WTC11 (cell line): Measurements from ENCODE around the gene FLYWCH2. TPM values are rescaled to one million over a fixed set of nuclear protein-coding genes. Genes with fewer than 3 reads are reported as not detected.

Experiments
- ATAC-seq: fragments of 200-7000 bp; cut with Tn5 transposase; 2 replicates; pipeline ENCODE4 v1.10.0; 2021; ENCODE audit warnings: mild to moderate bottlenecking, moderate library complexity
- CTCF ChIA-PET: fragments of 300-600 bp; sonication (Branson Sonifier 250); formaldehyde crosslinking; loops from one replicate; lab custom pipeline; 2021; ENCODE audit warnings: antibody characterized with exemption; lab: Charles Lee
- POLR2A ChIA-PET: fragments of 350-600 bp; sonication (Branson Sonifier 250); formaldehyde crosslinking; loops from one replicate; lab custom pipeline; 2021; ENCODE audit warnings: antibody characterized with exemption; lab: Charles Lee
- DNase-seq: peaks from one replicate; pipeline ENCODE4 v3.0.0; 2021; ENCODE audit warnings: low spot score
- H3K27ac Mint-ChIP-seq: 2 replicates; pipeline ENCODE4 v1.8.0; 2021; ENCODE audit warnings: mixed read lengths
- H3K27me3 Mint-ChIP-seq: 2 replicates; pipeline ENCODE4 v1.8.0; 2021; ENCODE audit warnings: low read depth, mild to moderate bottlenecking, moderate library complexity, mixed read lengths
- H3K36me3 Mint-ChIP-seq: 2 replicates; pipeline ENCODE4 v1.8.0; 2021; ENCODE audit warnings: mixed read lengths
- H3K4me1 Mint-ChIP-seq: 2 replicates; pipeline ENCODE4 v1.8.0; 2022; ENCODE audit warnings: mixed read lengths
- H3K4me3 Mint-ChIP-seq: 2 replicates; pipeline ENCODE4 v1.8.0; 2021; ENCODE audit warnings: mild to moderate bottlenecking, moderate library complexity, mixed read lengths
- H3K9me3 Mint-ChIP-seq: 2 replicates; pipeline ENCODE4 v1.8.0; 2021; ENCODE audit warnings: mixed read lengths
- ETV6 ChIP-seq: sonication (generic); formaldehyde crosslinking; IDR thresholded peaks from 2 replicates; pipeline ENCODE4 v1.8.1; 2022; ENCODE audit warnings: mild to moderate bottlenecking, missing genetic modification reagents
- GABPB1 ChIP-seq: sonication (generic); formaldehyde crosslinking; IDR thresholded peaks from 2 replicates; pipeline ENCODE4 v1.8.1; 2023; ENCODE audit warnings: mild to moderate bottlenecking, missing genetic modification reagents
- GTF2I ChIP-seq: fragments of 250-450 bp; sonication (Bioruptor Pico); conservative IDR thresholded peaks from 2 replicates; pipeline ENCODE4 v1.4.0; 2021; ENCODE audit warnings: mild to moderate bottlenecking
- IRF2 ChIP-seq: sonication (generic); formaldehyde crosslinking; IDR thresholded peaks from 2 replicates; pipeline ENCODE4 v1.8.0; 2022; ENCODE audit warnings: low read depth, missing genetic modification reagents, borderline replicate concordance
- KAT7 ChIP-seq: sonication (generic); formaldehyde crosslinking; IDR thresholded peaks from 2 replicates; pipeline ENCODE4 v1.8.1; 2023; ENCODE audit warnings: missing genetic modification reagents, mild to moderate bottlenecking, borderline replicate concordance
- NR3C1 ChIP-seq: sonication (generic); formaldehyde crosslinking; conservative IDR thresholded peaks from 2 replicates; pipeline ENCODE4 v1.8.1; 2023; ENCODE audit warnings: low read depth, mild to moderate bottlenecking, missing genetic modification reagents
- RORB ChIP-seq: fragments of 250-450 bp; sonication (Bioruptor Pico); IDR thresholded peaks from 2 replicates; pipeline ENCODE4 v1.9.0; 2021; ENCODE audit warnings: mild to moderate bottlenecking
- TEAD4 ChIP-seq: sonication (generic); formaldehyde crosslinking; IDR thresholded peaks from 2 replicates; pipeline ENCODE4 v1.8.0; 2022; ENCODE audit warnings: mild to moderate bottlenecking, missing genetic modification reagents
- USF1 ChIP-seq: sonication (generic); formaldehyde crosslinking; IDR thresholded peaks from 2 replicates; pipeline ENCODE4 v1.8.0; 2022; ENCODE audit warnings: mild to moderate bottlenecking, missing genetic modification reagents
- ZNF138 ChIP-seq: sonication (generic); formaldehyde crosslinking; conservative IDR thresholded peaks from 2 replicates; pipeline ENCODE4 v1.8.1; 2022; ENCODE audit warnings: mild to moderate bottlenecking, moderate library complexity, missing genetic modification reagents
- ZNF219 ChIP-seq: sonication (generic); formaldehyde crosslinking; IDR thresholded peaks from 2 replicates; pipeline ENCODE4 v1.8.0; 2023; ENCODE audit warnings: missing genetic modification reagents, mild to moderate bottlenecking, borderline replicate concordance
- total RNA-seq: library from RNA; stranded (reverse); gene quantifications from 3 replicates; pipeline ENCODE4 v1.2.3, GENCODE V29; 2021
- TF ChIP-seq, protein P1 (sequence below): sonication (generic); formaldehyde crosslinking; IDR thresholded peaks from 2 replicates; pipeline ENCODE4 v1.8.1; 2023; ENCODE audit warnings: mild to moderate bottlenecking, moderate library complexity, missing genetic modification reagents
- TF ChIP-seq, protein P2 (sequence below): fragments of 250-450 bp; sonication (Bioruptor Pico); IDR thresholded peaks from 2 replicates; pipeline ENCODE4 v1.9.0; 2021; ENCODE audit warnings: mild to moderate bottlenecking
- TF ChIP-seq, protein P3 (sequence below): sonication (generic); formaldehyde crosslinking; IDR thresholded peaks from 2 replicates; pipeline ENCODE4 v1.8.1; 2022; ENCODE audit warnings: missing genetic modification reagents, borderline replicate concordance
- TF ChIP-seq, protein P4 (sequence below): sonication (generic); formaldehyde crosslinking; IDR thresholded peaks from 2 replicates; pipeline ENCODE4 v1.8.0; 2022; ENCODE audit warnings: mild to moderate bottlenecking, missing genetic modification reagents

The FLYWCH2 gene
- total RNA-seq, 1 experiment from 2014 or later, result 20.7 TPM

GRCh38 chr16:2924901-2925755, 42.1 kb downstream of the FLYWCH2 start (continued):
- TF ChIP-seq, protein P1, sequence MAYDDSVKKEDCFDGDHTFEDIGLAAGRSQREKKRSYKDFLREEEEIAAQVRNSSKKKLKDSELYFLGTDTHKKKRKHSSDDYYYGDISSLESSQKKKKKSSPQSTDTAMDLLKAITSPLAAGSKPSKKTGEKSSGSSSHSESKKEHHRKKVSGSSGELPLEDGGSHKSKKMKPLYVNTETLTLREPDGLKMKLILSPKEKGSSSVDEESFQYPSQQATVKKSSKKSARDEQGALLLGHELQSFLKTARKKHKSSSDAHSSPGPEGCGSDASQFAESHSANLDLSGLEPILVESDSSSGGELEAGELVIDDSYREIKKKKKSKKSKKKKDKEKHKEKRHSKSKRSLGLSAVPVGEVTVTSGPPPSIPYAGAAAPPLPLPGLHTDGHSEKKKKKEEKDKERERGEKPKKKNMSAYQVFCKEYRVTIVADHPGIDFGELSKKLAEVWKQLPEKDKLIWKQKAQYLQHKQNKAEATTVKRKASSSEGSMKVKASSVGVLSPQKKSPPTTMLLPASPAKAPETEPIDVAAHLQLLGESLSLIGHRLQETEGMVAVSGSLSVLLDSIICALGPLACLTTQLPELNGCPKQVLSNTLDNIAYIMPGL, result no peak
- TF ChIP-seq USF1 (CRISPR knock-in tag), result 0 out of 2 replicates have a peak, but pooled peaks have one; percentile 37
- TF ChIP-seq, protein P2, sequence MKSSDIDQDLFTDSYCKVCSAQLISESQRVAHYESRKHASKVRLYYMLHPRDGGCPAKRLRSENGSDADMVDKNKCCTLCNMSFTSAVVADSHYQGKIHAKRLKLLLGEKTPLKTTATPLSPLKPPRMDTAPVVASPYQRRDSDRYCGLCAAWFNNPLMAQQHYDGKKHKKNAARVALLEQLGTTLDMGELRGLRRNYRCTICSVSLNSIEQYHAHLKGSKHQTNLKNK (CRISPR knock-in tag), result no peak

GRCh38 chr16:2925951-2926649, 43.1 kb downstream of the FLYWCH2 start:
- CTCF ChIA-PET, result interaction anchor here (0.6 to 3.1 kb wide), 36 partner anchors 9 to 173 kb away, joined by 3 to 42 read pairs (median 7); partner anchors contain the start of genes FLYWCH1, FLYWCH2, KREMEN2 and PRSS21
- Mint-ChIP-seq H3K27me3 (peaks cover 9% of the 10 kb centered on the region), H3K9me3 (peaks cover 9% of the 10 kb centered on the region), H3K36me3 (peaks cover 3% of the 10 kb centered on the region; the same call in 1 of the 2 replicates), H3K27ac (peak overlapping the region; percentile 64; the same call in 1 of the 2 replicates), H3K4me1 (peaks cover 33% of the 10 kb centered on the region), H3K4me3 (peak overlapping the region; percentile 55)
- POLR2A ChIA-PET, result interaction anchor here (0.5 to 1.0 kb wide), 4 partner anchors 15 to 51 kb away, joined by 3 to 5 read pairs (median 4); partner anchors contain the start of gene FLYWCH1
- ATAC-seq (no peak), DNase-seq (no peak)
- 0 out of 2 replicates have a peak, but pooled peaks have one; percentile 13 for TF ChIP-seq ZNF219 (CRISPR knock-in tag)
- no peak for TF ChIP-seq KAT7
- TF ChIP-seq IRF2 (CRISPR knock-in tag), result no peak
- TF ChIP-seq, protein P3, sequence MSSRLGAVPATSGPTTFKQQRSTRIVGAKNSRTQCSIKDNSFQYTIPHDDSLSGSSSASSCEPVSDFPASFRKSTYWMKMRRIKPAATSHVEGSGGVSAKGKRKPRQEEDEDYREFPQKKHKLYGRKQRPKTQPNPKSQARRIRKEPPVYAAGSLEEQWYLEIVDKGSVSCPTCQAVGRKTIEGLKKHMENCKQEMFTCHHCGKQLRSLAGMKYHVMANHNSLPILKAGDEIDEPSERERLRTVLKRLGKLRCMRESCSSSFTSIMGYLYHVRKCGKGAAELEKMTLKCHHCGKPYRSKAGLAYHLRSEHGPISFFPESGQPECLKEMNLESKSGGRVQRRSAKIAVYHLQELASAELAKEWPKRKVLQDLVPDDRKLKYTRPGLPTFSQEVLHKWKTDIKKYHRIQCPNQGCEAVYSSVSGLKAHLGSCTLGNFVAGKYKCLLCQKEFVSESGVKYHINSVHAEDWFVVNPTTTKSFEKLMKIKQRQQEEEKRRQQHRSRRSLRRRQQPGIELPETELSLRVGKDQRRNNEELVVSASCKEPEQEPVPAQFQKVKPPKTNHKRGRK, result no peak

- peaks cover 3% of the 10 kb centered on the region; the same call in 1 of the 2 replicates for H3K36me3 Mint-ChIP-seq
- H3K4me3 Mint-ChIP-seq, result no peak overlapping the region; the same call in 1 of the 2 replicates
- peaks cover 9% of the 10 kb centered on the region for H3K27me3 Mint-ChIP-seq
- ATAC-seq (no peak), DNase-seq (no peak)
- POLR2A ChIA-PET, result interaction anchor here (1.0 to 1.3 kb wide), 2 partner anchors 10 to 15 kb away, joined by 3 read pairs; partner anchors contain the start of gene FLYWCH1
- CTCF ChIA-PET, result interaction anchor here (0.6 to 3.1 kb wide), 36 partner anchors 9 to 253 kb away, joined by 3 to 42 read pairs (median 6); partner anchors contain the start of genes FLYWCH1, FLYWCH2, KREMEN2 and PRSS21
- H3K27ac Mint-ChIP-seq, result no peak overlapping the region
- peaks cover 9% of the 10 kb centered on the region for H3K9me3 Mint-ChIP-seq
- peaks cover 33% of the 10 kb centered on the region for H3K4me1 Mint-ChIP-seq
- TF ChIP-seq NR3C1 (CRISPR knock-in tag) (no peak), GTF2I (CRISPR knock-in tag) (no peak), ETV6 (CRISPR knock-in tag) (no peak), USF1 (CRISPR knock-in tag) (no peak), TEAD4 (CRISPR knock-in tag) (no peak), RORB (CRISPR knock-in tag) (no peak), ZNF138 (no peak), IRF2 (CRISPR knock-in tag) (no peak), GABPB1 (no peak)
- TF ChIP-seq, protein P1, result no peak
- TF ChIP-seq, protein P4, sequence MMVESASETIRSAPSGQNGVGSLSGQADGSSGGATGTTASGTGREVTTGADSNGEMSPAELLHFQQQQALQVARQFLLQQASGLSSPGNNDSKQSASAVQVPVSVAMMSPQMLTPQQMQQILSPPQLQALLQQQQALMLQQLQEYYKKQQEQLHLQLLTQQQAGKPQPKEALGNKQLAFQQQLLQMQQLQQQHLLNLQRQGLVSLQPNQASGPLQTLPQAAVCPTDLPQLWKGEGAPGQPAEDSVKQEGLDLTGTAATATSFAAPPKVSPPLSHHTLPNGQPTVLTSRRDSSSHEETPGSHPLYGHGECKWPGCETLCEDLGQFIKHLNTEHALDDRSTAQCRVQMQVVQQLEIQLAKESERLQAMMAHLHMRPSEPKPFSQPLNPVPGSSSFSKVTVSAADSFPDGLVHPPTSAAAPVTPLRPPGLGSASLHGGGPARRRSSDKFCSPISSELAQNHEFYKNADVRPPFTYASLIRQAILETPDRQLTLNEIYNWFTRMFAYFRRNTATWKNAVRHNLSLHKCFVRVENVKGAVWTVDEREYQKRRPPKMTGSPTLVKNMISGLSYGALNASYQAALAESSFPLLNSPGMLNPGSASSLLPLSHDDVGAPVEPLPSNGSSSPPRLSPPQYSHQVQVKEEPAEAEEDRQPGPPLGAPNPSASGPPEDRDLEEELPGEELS (CRISPR knock-in tag), result no peak
These were observed 43.6 kb downstream of the FLYWCH2 start for GRCh38 chr16:2926650-2926999.
